ENCODE results near the gene CADPS. TPM values are rescaled to one million over a fixed set of nuclear protein-coding genes. Genes with fewer than 3 reads are reported as not detected.

The CADPS gene
- total and polyA plus RNA-seq, 2 donors = 2.3 to 4.4 TPM

DNA sequence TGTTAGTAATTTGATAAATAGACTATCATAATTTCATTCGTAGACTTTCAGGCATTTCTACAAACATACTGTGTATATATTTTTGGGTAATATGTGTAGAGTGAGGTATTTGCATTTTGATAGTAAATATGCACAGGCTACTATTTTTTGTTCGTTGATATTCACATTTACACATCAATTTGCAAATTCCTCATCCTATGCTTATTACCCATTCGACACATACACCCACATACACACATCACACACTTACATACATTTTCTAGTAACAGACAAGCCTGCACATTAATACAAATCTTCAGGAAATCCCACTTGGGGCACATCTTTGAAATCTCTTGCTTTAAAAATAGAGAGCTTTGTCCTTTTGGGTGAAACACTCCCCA, 373.9 kb downstream of the CADPS start:
- H3K27ac ChIP-seq (ENCODE audit: low read depth in 1 of 2, low read length in 1 of 2) = no peak overlapping the region
- H3K4me3 ChIP-seq (ENCODE audit: low read length in 2 of 2) = no peak overlapping the region
- 87% methylated on average over 3 of the region's 3 CpGs for WGBS
- H3K36me3 ChIP-seq (ENCODE audit: control insufficient read depth in 2 of 2, insufficient read depth in 2 of 2, low read length in 1 of 2) = no peaks in the 10 kb centered on the region
- H3K9me3 ChIP-seq (ENCODE audit: control insufficient read depth in 2 of 2, insufficient read depth in 1 of 2, low read length in 1 of 2) = no peaks in the 10 kb centered on the region
- H3K27me3 ChIP-seq (ENCODE audit: control insufficient read depth in 2 of 2, insufficient read depth in 1 of 2, low read length in 1 of 2) = no peaks in the 10 kb centered on the region
- DNase-seq (ENCODE audit: low read depth in 6 of 9, low spot score in 9 of 9) = no peak
- H3K4me1 ChIP-seq (ENCODE audit: control insufficient read depth in 2 of 2, insufficient read depth in 2 of 2, low read length in 2 of 2) = no peaks in the 10 kb centered on the region

DNA sequence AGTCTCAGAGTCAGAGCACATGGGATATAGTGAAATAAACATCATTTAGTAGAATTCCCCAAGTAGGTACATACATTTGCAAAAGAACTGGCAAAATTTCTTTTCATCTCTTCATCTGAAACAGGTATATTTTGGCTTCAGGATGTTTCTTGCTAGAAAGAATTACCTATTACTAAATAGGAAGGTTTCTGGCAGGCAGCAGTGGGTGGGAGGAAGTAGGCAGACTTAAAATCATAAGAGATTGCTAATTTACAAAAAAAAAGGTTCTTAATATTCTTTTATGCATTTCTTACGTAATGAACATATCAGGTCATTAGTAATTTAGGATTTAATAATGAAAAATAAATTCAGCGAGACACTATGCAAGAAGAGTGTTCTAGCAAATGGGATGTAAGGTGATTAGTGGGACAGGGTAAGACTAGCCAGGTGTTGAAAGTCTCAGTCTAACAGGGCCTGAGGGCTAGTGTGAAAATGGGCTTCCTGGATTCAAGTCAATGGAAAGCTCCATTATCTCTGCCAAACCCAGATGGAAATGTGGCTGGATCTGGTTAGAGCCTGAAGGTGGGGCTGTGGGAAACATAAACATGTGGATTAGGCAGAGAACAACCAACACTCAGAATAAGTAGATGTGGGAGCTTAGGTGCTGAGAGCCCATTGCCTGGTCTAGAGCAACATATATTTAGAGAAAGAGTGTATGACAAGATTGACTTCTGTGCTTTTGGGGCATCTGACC, 374.5 kb downstream of the CADPS start:
- Histone ChIP-seq H3K4me3 (ENCODE audit: low read length in 2 of 2) (no peak overlapping the region), H3K27ac (ENCODE audit: low read depth in 1 of 2, low read length in 1 of 2) (no peak overlapping the region), H3K4me1 (ENCODE audit: control insufficient read depth in 2 of 2, insufficient read depth in 2 of 2, low read length in 2 of 2) (no peaks in the 10 kb centered on the region), H3K36me3 (ENCODE audit: control insufficient read depth in 2 of 2, insufficient read depth in 2 of 2, low read length in 1 of 2) (no peaks in the 10 kb centered on the region), H3K27me3 (ENCODE audit: control insufficient read depth in 2 of 2, insufficient read depth in 1 of 2, low read length in 1 of 2) (no peaks in the 10 kb centered on the region), H3K9me3 (ENCODE audit: control insufficient read depth in 2 of 2, insufficient read depth in 1 of 2, low read length in 1 of 2) (no peaks in the 10 kb centered on the region)
- WGBS = 90% methylated on average over 2 of the region's 2 CpGs
- DNase-seq (ENCODE audit: low read depth in 6 of 9, low spot score in 9 of 9) = no peak

DNA sequence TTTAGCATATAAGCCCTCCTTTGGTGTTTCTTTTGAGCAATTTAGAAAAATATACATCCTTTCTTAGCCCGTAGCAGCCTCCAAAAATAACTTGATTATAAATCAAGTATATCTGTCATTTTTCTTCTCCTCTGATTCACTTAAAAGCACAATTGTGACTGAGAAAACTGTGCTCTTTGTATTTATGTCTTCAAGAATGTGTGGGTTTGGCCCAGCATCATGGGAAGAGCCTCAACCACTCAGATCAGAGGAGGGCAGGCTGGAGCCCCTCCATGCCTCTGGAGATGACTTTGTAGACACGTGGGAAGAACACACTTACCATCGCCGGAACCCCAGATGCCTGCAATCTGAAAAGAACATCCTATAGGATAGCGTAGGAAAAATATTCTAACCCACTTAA, 378.1 kb downstream of the CADPS start:
- H3K9me3 ChIP-seq (ENCODE audit: control insufficient read depth in 2 of 2, insufficient read depth in 1 of 2, low read length in 1 of 2) = no peaks in the 10 kb centered on the region
- peaks cover 0 to 2% of the 10 kb centered on the region in 2 donors for H3K4me1 ChIP-seq (ENCODE audit: control insufficient read depth in 2 of 2, insufficient read depth in 2 of 2, low read length in 2 of 2)
- H3K27me3 ChIP-seq (ENCODE audit: control insufficient read depth in 2 of 2, insufficient read depth in 1 of 2, low read length in 1 of 2) = no peaks in the 10 kb centered on the region
- no peak overlapping the region for H3K4me3 ChIP-seq (ENCODE audit: low read length in 2 of 2)
- no peak for DNase-seq (ENCODE audit: low read depth in 6 of 9, low spot score in 9 of 9)
- 63% methylated on average over 5 of the region's 5 CpGs for WGBS
- no peak overlapping the region for H3K27ac ChIP-seq (ENCODE audit: low read depth in 1 of 2, low read length in 1 of 2)
- no peaks in the 10 kb centered on the region for H3K36me3 ChIP-seq (ENCODE audit: control insufficient read depth in 2 of 2, insufficient read depth in 2 of 2, low read length in 1 of 2)

- no peaks in the 10 kb centered on the region for H3K9me3 ChIP-seq (ENCODE audit: control insufficient read depth in 2 of 2, insufficient read depth in 1 of 2, low read length in 1 of 2)
- WGBS = 92% methylated on average over 2 of the region's 2 CpGs
- H3K4me1 ChIP-seq (ENCODE audit: control insufficient read depth in 2 of 2, insufficient read depth in 2 of 2, low read length in 2 of 2) = peaks cover 0 to 2% of the 10 kb centered on the region in 2 donors
- no peak overlapping the region for H3K27ac ChIP-seq (ENCODE audit: low read depth in 1 of 2, low read length in 1 of 2)
- no peaks in the 10 kb centered on the region for H3K27me3 ChIP-seq (ENCODE audit: control insufficient read depth in 2 of 2, insufficient read depth in 1 of 2, low read length in 1 of 2)
- H3K4me3 ChIP-seq (ENCODE audit: low read length in 2 of 2) = no peak overlapping the region
- DNase-seq (ENCODE audit: low read depth in 6 of 9, low spot score in 9 of 9) = no peak
- H3K36me3 ChIP-seq (ENCODE audit: control insufficient read depth in 2 of 2, insufficient read depth in 2 of 2, low read length in 1 of 2) = no peaks in the 10 kb centered on the region
Measured at GRCh38 chr3:62496503-62496902, 378.7 kb downstream of the CADPS start.

GRCh38 chr3:62493109-62493801, 382.0 kb downstream of the CADPS start:
- no peak for DNase-seq (ENCODE audit: low read depth in 6 of 9, low spot score in 9 of 9)
- H3K9me3 ChIP-seq (ENCODE audit: control insufficient read depth in 2 of 2, insufficient read depth in 1 of 2, low read length in 1 of 2) = no peaks in the 10 kb centered on the region
- H3K27ac ChIP-seq (ENCODE audit: low read depth in 1 of 2, low read length in 1 of 2) = no peak overlapping the region
- WGBS = 69% methylated on average over 4 of the region's 4 CpGs
- H3K4me1 ChIP-seq (ENCODE audit: control insufficient read depth in 2 of 2, insufficient read depth in 2 of 2, low read length in 2 of 2) = peaks cover 0 to 2% of the 10 kb centered on the region in 2 donors
- no peak overlapping the region for H3K4me3 ChIP-seq (ENCODE audit: low read length in 2 of 2)
- H3K27me3 ChIP-seq (ENCODE audit: control insufficient read depth in 2 of 2, insufficient read depth in 1 of 2, low read length in 1 of 2) = no peaks in the 10 kb centered on the region
- H3K36me3 ChIP-seq (ENCODE audit: control insufficient read depth in 2 of 2, insufficient read depth in 2 of 2, low read length in 1 of 2) = no peaks in the 10 kb centered on the region

DNA sequence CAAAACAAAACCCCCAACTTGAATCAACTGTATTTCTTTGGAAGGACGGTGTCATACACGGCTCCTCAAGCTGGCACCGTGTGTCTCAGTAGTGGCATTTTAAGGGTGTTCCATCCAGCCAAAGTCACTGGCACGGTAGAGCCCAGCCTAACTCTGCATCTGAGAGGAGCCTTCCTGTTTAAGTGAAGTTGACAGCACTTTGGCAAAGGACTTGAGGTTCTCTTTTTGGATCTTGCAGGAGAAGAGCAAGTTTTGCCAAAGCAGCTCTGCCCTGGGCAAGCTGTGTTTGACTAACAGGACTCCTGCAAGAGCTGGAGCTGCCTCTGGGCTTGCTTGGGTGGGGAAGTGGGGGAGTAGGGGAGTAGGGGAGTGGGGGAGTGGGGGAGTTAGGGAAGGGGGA, 392.3 kb downstream of the CADPS start:
- H3K27me3 ChIP-seq (ENCODE audit: control insufficient read depth in 2 of 2, insufficient read depth in 1 of 2, low read length in 1 of 2) = no peaks in the 10 kb centered on the region
- H3K4me1 ChIP-seq (ENCODE audit: control insufficient read depth in 2 of 2, insufficient read depth in 2 of 2, low read length in 2 of 2) = no peaks in the 10 kb centered on the region
- H3K4me3 ChIP-seq (ENCODE audit: low read length in 2 of 2) = no peak overlapping the region
- H3K9me3 ChIP-seq (ENCODE audit: control insufficient read depth in 2 of 2, insufficient read depth in 1 of 2, low read length in 1 of 2) = no peaks in the 10 kb centered on the region
- 81% methylated on average over 4 of the region's 4 CpGs for WGBS
- H3K36me3 ChIP-seq (ENCODE audit: control insufficient read depth in 2 of 2, insufficient read depth in 2 of 2, low read length in 1 of 2) = no peaks in the 10 kb centered on the region
- H3K27ac ChIP-seq (ENCODE audit: low read depth in 1 of 2, low read length in 1 of 2) = no peak overlapping the region
- DNase-seq (ENCODE audit: low read depth in 6 of 9, low spot score in 9 of 9) = no peak

DNA sequence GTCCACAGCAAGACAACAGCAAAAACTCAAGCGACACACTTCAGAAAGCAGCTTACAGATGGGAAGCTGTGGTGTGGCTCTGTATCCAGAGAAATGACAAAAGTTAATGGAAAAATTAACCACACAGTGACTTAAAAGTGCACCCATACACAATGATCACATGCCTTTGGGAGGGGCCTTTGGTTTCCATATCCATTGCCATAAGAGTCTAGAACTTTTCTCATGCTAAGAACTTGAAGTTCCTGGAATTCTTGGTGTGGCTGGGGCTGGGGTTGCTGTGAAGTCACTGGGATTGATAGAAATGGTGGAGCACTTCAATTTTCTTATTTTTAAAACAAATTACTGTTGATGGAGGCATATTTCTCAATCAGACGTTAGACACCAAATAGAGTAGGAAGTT, 393.3 kb downstream of the CADPS start:
- 90% methylated on average over 2 of the region's 2 CpGs for WGBS
- DNase-seq (ENCODE audit: low read depth in 6 of 9, low spot score in 9 of 9) = no peak
- Histone ChIP-seq H3K27ac (ENCODE audit: low read depth in 1 of 2, low read length in 1 of 2) (no peak overlapping the region), H3K27me3 (ENCODE audit: control insufficient read depth in 2 of 2, insufficient read depth in 1 of 2, low read length in 1 of 2) (no peaks in the 10 kb centered on the region), H3K36me3 (ENCODE audit: control insufficient read depth in 2 of 2, insufficient read depth in 2 of 2, low read length in 1 of 2) (no peaks in the 10 kb centered on the region), H3K9me3 (ENCODE audit: control insufficient read depth in 2 of 2, insufficient read depth in 1 of 2, low read length in 1 of 2) (no peaks in the 10 kb centered on the region), H3K4me1 (ENCODE audit: control insufficient read depth in 2 of 2, insufficient read depth in 2 of 2, low read length in 2 of 2) (no peaks in the 10 kb centered on the region), H3K4me3 (ENCODE audit: low read length in 2 of 2) (no peak overlapping the region)

DNA sequence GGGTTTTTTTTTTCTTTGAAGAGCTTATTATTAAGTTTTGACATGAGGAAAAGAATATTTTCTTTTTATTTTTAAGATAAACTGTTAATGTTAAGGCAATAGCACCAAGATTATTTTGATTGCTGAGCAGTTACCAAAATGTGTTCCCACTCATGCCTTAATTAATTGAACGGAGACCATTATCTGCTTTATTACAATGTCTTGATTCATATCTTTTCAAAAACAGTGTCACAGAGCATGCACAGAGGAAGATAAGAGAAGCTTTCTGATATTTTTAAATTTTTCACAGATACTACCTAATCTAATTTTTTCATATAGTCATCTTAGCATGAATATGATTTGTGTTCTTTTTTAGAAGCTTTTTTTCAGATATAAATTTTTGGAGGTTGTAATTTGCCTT, 395.2 kb downstream of the CADPS start:
- DNase-seq (ENCODE audit: low read depth in 6 of 9, low spot score in 9 of 9) = no peak
- 91% methylated on average over 1 of the region's 1 CpG for WGBS
- no peak overlapping the region for H3K27ac ChIP-seq (ENCODE audit: low read depth in 1 of 2, low read length in 1 of 2)

DNA sequence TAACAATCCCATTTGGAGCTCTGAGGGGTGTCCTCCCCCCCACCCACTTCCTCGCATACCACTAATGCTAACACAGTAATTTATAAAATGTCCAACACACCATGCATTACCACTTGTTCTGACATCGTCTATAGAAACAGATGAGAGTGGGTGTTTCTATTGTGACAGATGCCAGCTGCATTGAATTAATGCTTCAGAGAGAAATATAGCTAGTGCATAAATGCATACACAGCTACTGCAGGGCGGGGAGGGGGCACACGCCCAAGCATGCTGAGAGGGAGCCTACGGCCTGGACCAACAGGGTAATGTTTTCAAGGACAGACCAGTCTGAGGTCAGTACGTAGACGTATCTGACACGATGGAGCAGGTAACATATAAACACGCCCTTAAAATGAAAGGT, 395.9 kb downstream of the CADPS start:
- DNase-seq (ENCODE audit: low read depth in 6 of 9, low spot score in 9 of 9) = no peak
- 92% methylated on average over 9 of the region's 9 CpGs for WGBS
- no peaks in the 10 kb centered on the region for H3K36me3 ChIP-seq (ENCODE audit: control insufficient read depth in 2 of 2, insufficient read depth in 2 of 2, low read length in 1 of 2)
- no peaks in the 10 kb centered on the region for H3K9me3 ChIP-seq (ENCODE audit: control insufficient read depth in 2 of 2, insufficient read depth in 1 of 2, low read length in 1 of 2)
- no peaks in the 10 kb centered on the region for H3K27me3 ChIP-seq (ENCODE audit: control insufficient read depth in 2 of 2, insufficient read depth in 1 of 2, low read length in 1 of 2)
- H3K27ac ChIP-seq (ENCODE audit: low read depth in 1 of 2, low read length in 1 of 2) = no peak overlapping the region
- no peak overlapping the region for H3K4me3 ChIP-seq (ENCODE audit: low read length in 2 of 2)
- H3K4me1 ChIP-seq (ENCODE audit: control insufficient read depth in 2 of 2, insufficient read depth in 2 of 2, low read length in 2 of 2) = no peaks in the 10 kb centered on the region

More for the DNA sequence above, 395.2 kb downstream of the CADPS start:
- Histone ChIP-seq H3K27me3 (ENCODE audit: control insufficient read depth in 2 of 2, insufficient read depth in 1 of 2, low read length in 1 of 2) (no peaks in the 10 kb centered on the region), H3K4me1 (ENCODE audit: control insufficient read depth in 2 of 2, insufficient read depth in 2 of 2, low read length in 2 of 2) (no peaks in the 10 kb centered on the region), H3K36me3 (ENCODE audit: control insufficient read depth in 2 of 2, insufficient read depth in 2 of 2, low read length in 1 of 2) (no peaks in the 10 kb centered on the region), H3K9me3 (ENCODE audit: control insufficient read depth in 2 of 2, insufficient read depth in 1 of 2, low read length in 1 of 2) (no peaks in the 10 kb centered on the region), H3K4me3 (ENCODE audit: low read length in 2 of 2) (no peak overlapping the region)
